Endodermal cell (in vitro differentiated cells): ENCODE results near the gene TTC7B. TPM values are rescaled to one million over a fixed set of nuclear protein-coding genes. Genes with fewer than 3 reads are reported as not detected.

Experiments
- DNase-seq: peaks from one replicate; pipeline ENCODE4 v3.0.0-alpha.2; 2017
- H3K27ac ChIP-seq: 2 replicates; pipeline ENCODE4 v1.5.1; 2013; ENCODE audit warnings: mild to moderate bottlenecking, low read depth, low read length, moderate library complexity
- H3K27me3 ChIP-seq: 2 replicates; pipeline ENCODE4 v1.6.1; 2013; ENCODE audit warnings: mild to moderate bottlenecking, low read length, moderate library complexity; ENCODE audit not compliant: insufficient read depth, control insufficient read depth, poor library complexity, severe bottlenecking
- H3K36me3 ChIP-seq: 2 replicates; pipeline ENCODE4 v1.7.0; 2013; ENCODE audit warnings: mild to moderate bottlenecking, low read length, moderate library complexity; ENCODE audit not compliant: control insufficient read depth, insufficient read depth
- H3K4me1 ChIP-seq: one replicate; pipeline ENCODE4 v1.7.0; 2013; ENCODE audit warnings: low read length; ENCODE audit not compliant: control insufficient read depth, insufficient read depth
- H3K4me3 ChIP-seq: 2 replicates; pipeline ENCODE4 v1.5.1; 2013; ENCODE audit warnings: mild to moderate bottlenecking, low read length, moderate library complexity
- H3K9ac ChIP-seq: 2 replicates; pipeline ENCODE4 v1.6.1; 2013; ENCODE audit warnings: mild to moderate bottlenecking, low read length, moderate library complexity; ENCODE audit not compliant: poor library complexity, severe bottlenecking; ENCODE audit errors: extremely low read depth
- H3K9me3 ChIP-seq: 2 replicates; pipeline ENCODE4 v1.6.1; 2013; ENCODE audit warnings: mild to moderate bottlenecking, low read length, moderate library complexity; ENCODE audit not compliant: control insufficient read depth
- H3K27ac Mint-ChIP-seq: 2 replicates; pipeline ENCODE4 v1.8.0; 2020; ENCODE audit warnings: mixed read lengths
- H3K27me3 Mint-ChIP-seq: 2 replicates; pipeline ENCODE4 v1.8.0; 2021; ENCODE audit warnings: mild to moderate bottlenecking, mixed read lengths; ENCODE audit not compliant: insufficient read depth
- H3K36me3 Mint-ChIP-seq: 2 replicates; pipeline ENCODE4 v1.8.0; 2020; ENCODE audit warnings: low read depth, mixed read lengths
- H3K4me1 Mint-ChIP-seq: 2 replicates; pipeline ENCODE4 v1.8.0; 2020; ENCODE audit warnings: mixed read lengths
- H3K4me3 Mint-ChIP-seq: 2 replicates; pipeline ENCODE4 v1.8.0; 2020; ENCODE audit warnings: mild to moderate bottlenecking, moderate library complexity, mixed read lengths
- H3K9me3 Mint-ChIP-seq: 2 replicates; pipeline ENCODE4 v1.8.0; 2020; ENCODE audit warnings: mild to moderate bottlenecking, mixed read lengths
- CTCF ChIP-seq: fragments of 200-600 bp; sonication (generic); conservative IDR thresholded peaks from 2 replicates; pipeline ENCODE4 v1.5.0; 2021; ENCODE audit warnings: antibody characterized with exemption, mild to moderate bottlenecking
- WGBS, 2 experiments: methylation state at CpG; one replicate each; pipeline versions ENCODE4 v1.1.5 to v1.1.7; 2013; ENCODE audit warnings: missing lambda C conversion rate in 2 of 2, mixed read lengths in 1 of 2; ENCODE audit not compliant: insufficient coverage in 1 of 2, insufficient read length in 1 of 2; 5-methylcytosine and 5-hydroxymethylcytosine counted together
- total RNA-seq, 2 donors: library from RNA; stranded (reverse); fragmentation: NEBNext Ultra II Directional in 1 of 2; extraction: Animal tissue kit (Norgen Biotek cat#: 25700) in 1 of 2; gene quantifications; 2 replicates in 1 of 2; 3 replicates in 1 of 2; pipeline ENCODE4 v1.2.1, GENCODE V29; 2021

The TTC7B gene
- total RNA-seq, 2 donors from 2014 or later: 51.3 to 62.6 TPM

- no peak for DNase-seq
- Histone ChIP-seq H3K27me3 (no peaks in the 10 kb centered on the region), H3K4me3 (no peak overlapping the region), H3K27ac (no peak overlapping the region), H3K9me3 (no peaks in the 10 kb centered on the region), H3K36me3 (no peaks in the 10 kb centered on the region), H3K4me1 (peaks cover 29% of the 10 kb centered on the region), H3K9ac (no peak overlapping the region)
- no peaks in the 10 kb centered on the region for H3K36me3 Mint-ChIP-seq
- H3K27ac Mint-ChIP-seq: no peak overlapping the region
- TF ChIP-seq CTCF: no peak
- WGBS, 2 experiments: 94 to 97% methylated on average over 7 of the region's 7 CpGs
- no peaks in the 10 kb centered on the region for H3K27me3 Mint-ChIP-seq
- H3K4me1 Mint-ChIP-seq: peaks cover 45% of the 10 kb centered on the region
- no peaks in the 10 kb centered on the region for H3K9me3 Mint-ChIP-seq
- no peak overlapping the region for H3K4me3 Mint-ChIP-seq
These were observed 204.7 kb downstream of the TTC7B start for GRCh38 chr14:90611501-90611900.

- Histone ChIP-seq H3K27me3 (no peaks in the 10 kb centered on the region), H3K4me3 (no peak overlapping the region), H3K27ac (no peak overlapping the region), H3K4me1 (peaks cover 27% of the 10 kb centered on the region), H3K36me3 (no peaks in the 10 kb centered on the region), H3K9ac (no peak overlapping the region), H3K9me3 (no peaks in the 10 kb centered on the region)
- DNase-seq: no peak
- TF ChIP-seq CTCF: no peak
- 91 to 94% methylated on average over 4 to 10 of the region's 10 CpGs for WGBS, 2 experiments
- Mint-ChIP-seq H3K27me3 (no peaks in the 10 kb centered on the region), H3K9me3 (no peaks in the 10 kb centered on the region), H3K36me3 (no peaks in the 10 kb centered on the region), H3K4me1 (peaks cover 45% of the 10 kb centered on the region), H3K27ac (no peak overlapping the region), H3K4me3 (no peak overlapping the region)
These were observed 205.7 kb downstream of the TTC7B start for GRCh38 chr14:90610346-90611040.

GRCh38 chr14:90609376-90609775 is 206.9 kb downstream of the TTC7B start:
- Histone ChIP-seq H3K9ac (no peak overlapping the region), H3K36me3 (no peaks in the 10 kb centered on the region), H3K27me3 (no peaks in the 10 kb centered on the region), H3K27ac (no peak overlapping the region), H3K4me3 (no peak overlapping the region), H3K4me1 (peaks cover 28% of the 10 kb centered on the region), H3K9me3 (no peaks in the 10 kb centered on the region)
- Mint-ChIP-seq H3K9me3 (no peaks in the 10 kb centered on the region), H3K4me3 (no peak overlapping the region), H3K4me1 (peaks cover 47% of the 10 kb centered on the region), H3K27me3 (no peaks in the 10 kb centered on the region), H3K27ac (no peak overlapping the region), H3K36me3 (no peaks in the 10 kb centered on the region)
- no peak for DNase-seq
- TF ChIP-seq CTCF: no peak
- 85 to 96% methylated on average over 2 of the region's 2 CpGs for WGBS, 2 experiments
